ENCODE results near the gene RNF222.

RNF222 gene

GRCh38 chr17:8345951-8346665, 51.5 kb downstream of the RNF222 start:
- no peak for DNase-seq (ENCODE audit: low read depth in 1 of 2, low spot score in 1 of 2)

DNA sequence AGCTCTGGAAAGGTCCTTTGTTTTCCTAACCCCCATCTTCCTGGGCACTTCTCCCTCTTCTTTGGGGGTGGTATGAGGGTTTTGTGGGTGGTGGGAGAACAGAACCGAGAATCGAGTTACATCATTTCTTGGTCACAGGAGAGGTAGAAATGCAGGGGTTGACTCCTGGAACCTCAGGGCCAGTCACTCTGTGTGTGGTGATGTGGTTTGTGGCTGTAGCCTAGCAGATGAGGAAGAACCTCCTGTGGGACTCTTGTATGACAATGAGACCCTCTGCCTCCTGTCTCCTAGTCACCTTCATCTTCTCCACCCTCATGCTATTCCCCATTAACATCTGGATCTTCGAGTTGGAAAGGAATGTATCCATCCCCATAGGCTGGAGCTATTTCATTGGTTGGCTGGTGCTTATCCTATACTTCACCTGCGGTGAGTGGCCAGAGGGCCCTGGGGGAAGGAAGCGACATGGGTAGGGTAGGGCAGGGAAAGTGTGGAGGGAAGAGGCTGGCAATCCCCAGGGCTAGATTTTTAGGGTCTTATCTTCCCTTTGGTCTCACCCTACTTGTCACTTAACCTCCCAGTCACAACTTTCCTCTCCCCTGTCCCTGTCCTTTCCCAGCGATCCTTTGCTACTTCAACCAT, 52.5 kb downstream of the RNF222 start:
- no peak for DNase-seq (ENCODE audit: low read depth in 1 of 2, low spot score in 1 of 2)

GRCh38 chr17:8341456-8341855, 56.2 kb downstream of the RNF222 start:
- no peak for DNase-seq (ENCODE audit: low read depth in 1 of 2, low spot score in 1 of 2)

All from activated T-helper 1 cell treated with anti-CD3 and anti-CD28 coated beads, Interleukin-2, amount 50 U/mL, for 16 hours (primary cell).